HG03457 (cell line): ENCODE measurements around the gene BTBD6.
"Not testable (repeated sequence)": the region's sequence is repeated elsewhere in the genome, so short reads cannot be mapped to it uniquely, and the experiment has no call there.

Experiments
- ATAC-seq: cut with Tn5 transposase; IDR thresholded peaks from one replicate; pipeline ENCODE4 v1.9.1; 2021; ENCODE audit warnings: moderate number of reproducible peaks; ENCODE audit not compliant: unreplicated experiment

The BTBD6 gene

GRCh38 chr14:105267820-105268548 lies 19.7 kb downstream of the BTBD6 start:
- ATAC-seq, result no peak

GRCh38 chr14:105268736-105269354 lies 20.5 kb downstream of the BTBD6 start:
- no peak for ATAC-seq

GRCh38 chr14:105269405-105269804 lies 21.1 kb downstream of the BTBD6 start:
- no peak for ATAC-seq

- no peak for ATAC-seq
Observed at GRCh38 chr14:105271224-105271890, 23.0 kb downstream of the BTBD6 start.

GRCh38 chr14:105272623-105273022 lies 24.3 kb downstream of the BTBD6 start:
- ATAC-seq, result no peak

- no peak for ATAC-seq
Observed at GRCh38 chr14:105273062-105273461, 24.7 kb downstream of the BTBD6 start.

GRCh38 chr14:105274637-105275036 lies 26.3 kb downstream of the BTBD6 start:
- no peak for ATAC-seq

GRCh38 chr14:105275267-105275946 lies 27.1 kb downstream of the BTBD6 start:
- no peak for ATAC-seq

GRCh38 chr14:105277448-105277847 lies 29.1 kb downstream of the BTBD6 start:
- not testable (repeated sequence) for ATAC-seq

GRCh38 chr14:105279642-105280361 lies 31.5 kb downstream of the BTBD6 start:
- no peak for ATAC-seq

GRCh38 chr14:105280525-105280924 lies 32.2 kb downstream of the BTBD6 start:
- ATAC-seq, result no peak

GRCh38 chr14:105281371-105282097 lies 33.2 kb downstream of the BTBD6 start:
- no peak for ATAC-seq

GRCh38 chr14:105282098-105282725 lies 33.9 kb downstream of the BTBD6 start:
- no peak for ATAC-seq

GRCh38 chr14:105283028-105283427 lies 34.7 kb downstream of the BTBD6 start:
- no peak for ATAC-seq

GRCh38 chr14:105283899-105284298 lies 35.6 kb downstream of the BTBD6 start:
- no peak for ATAC-seq

- ATAC-seq, result no peak
Observed at GRCh38 chr14:105285174-105285573, 36.8 kb downstream of the BTBD6 start.

GRCh38 chr14:105286759-105287144 lies 38.4 kb downstream of the BTBD6 start:
- no peak for ATAC-seq

- no peak for ATAC-seq
Observed at GRCh38 chr14:105287249-105288102, 39.1 kb downstream of the BTBD6 start.

- ATAC-seq, result not testable (repeated sequence)
Observed at GRCh38 chr14:105288936-105289335, 40.6 kb downstream of the BTBD6 start.
